Measurements from ENCODE around the gene XIAP.

DNA sequence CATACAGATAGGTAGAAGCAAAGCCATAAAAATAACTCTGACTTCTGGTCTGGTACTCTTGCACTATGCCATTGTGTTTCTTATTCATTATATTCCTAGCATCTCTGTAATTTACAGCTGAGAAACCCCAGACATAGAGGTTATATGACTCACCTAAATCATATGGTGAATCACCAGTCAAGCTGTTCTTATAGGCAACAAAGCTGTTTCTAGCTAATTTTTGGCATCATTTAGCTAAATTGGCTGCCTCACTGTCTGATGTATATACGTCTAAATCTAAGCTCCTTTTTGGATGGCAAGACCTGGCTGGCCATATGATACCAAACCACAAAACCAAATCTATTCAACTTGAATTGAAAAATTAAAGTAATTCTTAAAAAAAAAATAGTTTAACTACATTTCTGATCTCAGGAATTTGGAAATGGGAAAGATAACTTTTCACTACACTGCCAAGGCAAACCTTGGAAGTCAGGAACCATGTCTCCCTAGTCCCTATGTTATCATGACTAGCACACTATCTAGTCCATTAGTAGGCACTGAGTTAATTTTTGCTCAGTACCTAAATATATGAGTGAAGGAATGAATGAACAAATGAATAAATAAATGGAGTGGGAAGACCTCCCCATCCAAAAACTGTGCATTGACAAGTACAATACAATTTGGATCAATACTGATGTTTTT lies 60.4 kb downstream of the XIAP start:
- TF ChIP-seq EZH2 (IDR thresholded peaks at IDR 0.05; ENCODE audit: low read depth, unreplicated experiment) (no peak), CTCF (conservative IDR thresholded peaks at IDR 0.05; ENCODE audit: low read depth in 2 of 2) (no peak), POLR2AphosphoS5 (IDR thresholded peaks at IDR 0.05; ENCODE audit: low read depth) (no peak), CREB1 (CRISPR knock-in tag; IDR thresholded peaks at IDR 0.05; ENCODE audit: low read depth) (no peak), REST (IDR thresholded peaks at IDR 0.05; ENCODE audit: unreplicated experiment) (no peak), JUNB (IDR thresholded peaks at IDR 0.05; ENCODE audit: unreplicated experiment) (no peak)
